ENCODE results near the gene TENT5D. TPM values are rescaled to one million over a fixed set of nuclear protein-coding genes. Genes with fewer than 3 reads are reported as not detected.

The TENT5D gene
- total RNA-seq (2022; extraction: Qiagen RNA extraction; ENCODE audit: low read depth) = not detected in 5 replicates

GRCh38 chrX:80420147-80420546, at the start of gene TENT5D:
TSS of gene TENT5D (plus strand) at chrX:80420447. CDS start at chrX:80442540, 22,093 bp downstream.

All from A549 treated with GW870086 at 1 μM for 4 hours (cell line).